Measurements from ENCODE around the gene LYPD3.

DNA sequence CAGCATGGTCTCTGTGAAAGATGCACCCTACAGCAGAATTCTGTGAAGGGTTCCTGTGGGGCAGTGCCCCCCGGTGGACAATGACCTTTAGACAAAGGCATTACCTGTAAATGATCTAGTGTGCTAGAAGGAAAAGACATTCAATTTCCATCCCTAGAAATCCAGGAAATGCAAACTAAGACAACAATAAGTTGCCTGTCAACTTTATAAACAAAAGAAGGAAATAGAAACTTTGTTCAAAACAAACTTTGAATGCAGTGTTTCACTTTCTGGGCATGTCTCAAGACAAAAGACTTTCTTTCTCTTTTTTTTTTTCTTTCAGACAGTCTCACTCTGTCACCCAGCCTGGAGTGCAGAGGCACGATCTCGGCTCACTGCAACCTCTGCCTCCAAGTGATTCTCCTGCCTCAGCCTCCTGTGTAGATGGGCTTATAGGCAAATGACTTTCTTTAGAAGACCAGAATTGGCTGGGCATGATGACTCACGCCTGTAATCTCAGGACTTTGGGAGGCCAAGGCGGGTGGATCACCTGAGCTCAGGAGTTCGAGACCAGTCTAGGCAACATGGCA lies 35.2 kb downstream of the LYPD3 start:
- TF ChIP-seq POLR2A (IDR thresholded peaks at IDR 0.05) = no peak
- TF ChIP-seq, protein P1, sequence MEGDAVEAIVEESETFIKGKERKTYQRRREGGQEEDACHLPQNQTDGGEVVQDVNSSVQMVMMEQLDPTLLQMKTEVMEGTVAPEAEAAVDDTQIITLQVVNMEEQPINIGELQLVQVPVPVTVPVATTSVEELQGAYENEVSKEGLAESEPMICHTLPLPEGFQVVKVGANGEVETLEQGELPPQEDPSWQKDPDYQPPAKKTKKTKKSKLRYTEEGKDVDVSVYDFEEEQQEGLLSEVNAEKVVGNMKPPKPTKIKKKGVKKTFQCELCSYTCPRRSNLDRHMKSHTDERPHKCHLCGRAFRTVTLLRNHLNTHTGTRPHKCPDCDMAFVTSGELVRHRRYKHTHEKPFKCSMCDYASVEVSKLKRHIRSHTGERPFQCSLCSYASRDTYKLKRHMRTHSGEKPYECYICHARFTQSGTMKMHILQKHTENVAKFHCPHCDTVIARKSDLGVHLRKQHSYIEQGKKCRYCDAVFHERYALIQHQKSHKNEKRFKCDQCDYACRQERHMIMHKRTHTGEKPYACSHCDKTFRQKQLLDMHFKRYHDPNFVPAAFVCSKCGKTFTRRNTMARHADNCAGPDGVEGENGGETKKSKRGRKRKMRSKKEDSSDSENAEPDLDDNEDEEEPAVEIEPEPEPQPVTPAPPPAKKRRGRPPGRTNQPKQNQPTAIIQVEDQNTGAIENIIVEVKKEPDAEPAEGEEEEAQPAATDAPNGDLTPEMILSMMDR (IDR thresholded peaks at IDR 0.05) = no peak
- TF ChIP-seq POLR2AphosphoS5 (IDR thresholded peaks at IDR 0.05) = no peak

Measured in prostate gland (tissue), 2 donors.